SK-N-SH treated with all-trans-retinoic acid at 6 μM for 48 hours (cell line): ENCODE results near the gene MCCC2.

ENCODE experiments used
- ATAC-seq: fragments of 200-7000 bp; cut with Tn5 transposase; 3 replicates; pipeline ENCODE4 v1.9.1; 2020; ENCODE audit warnings: mild to moderate bottlenecking, moderate library complexity
- ARNTL ChIP-seq: fragments of 450-650 bp; formaldehyde crosslinking; IDR thresholded peaks from 2 replicates; pipeline ENCODE4 v1.5.0; 2020; ENCODE audit warnings: low read depth, mild to moderate bottlenecking, moderate library complexity, borderline replicate concordance
- BACH2 ChIP-seq: fragments of 250-450 bp; sonication (Bioruptor Pico); IDR thresholded peaks from 2 replicates; pipeline ENCODE4 v1.9.0; 2021; ENCODE audit warnings: mild to moderate bottlenecking, borderline replicate concordance
- CSDC2 ChIP-seq: fragments of 250-450 bp; sonication (Bioruptor Pico); IDR thresholded peaks from 2 replicates; pipeline ENCODE4 v1.5.0; 2020; ENCODE audit warnings: mild to moderate bottlenecking, moderate library complexity
- CSRNP3 ChIP-seq: fragments of 250-450 bp; sonication (Bioruptor Pico); IDR thresholded peaks from 2 replicates; pipeline ENCODE4 v1.5.1; 2021; ENCODE audit warnings: mild to moderate bottlenecking, moderate library complexity
- ESRRG ChIP-seq: fragments of 250-450 bp; sonication (Bioruptor Pico); IDR thresholded peaks from 2 replicates; pipeline ENCODE4 v1.6.1; 2021; ENCODE audit warnings: mild to moderate bottlenecking
- GLIS3 ChIP-seq: fragments of 250-450 bp; sonication (Bioruptor Pico); IDR thresholded peaks from 2 replicates; pipeline ENCODE4 v1.5.0; 2020; ENCODE audit warnings: mild to moderate bottlenecking, moderate library complexity
- ISL1 ChIP-seq: fragments of 250-450 bp; sonication (Bioruptor Pico); IDR thresholded peaks from 2 replicates; pipeline ENCODE4 v2.1.2; 2022; ENCODE audit warnings: mild to moderate bottlenecking, moderate library complexity
- OSR1 ChIP-seq: fragments of 250-450 bp; sonication (Bioruptor Pico); IDR thresholded peaks from 2 replicates; pipeline ENCODE4 v1.8.0; 2022; ENCODE audit warnings: moderate library complexity, mild to moderate bottlenecking, inconsistent platforms
- POU6F1 ChIP-seq: fragments of 250-450 bp; sonication (Bioruptor Pico); IDR thresholded peaks from 2 replicates; pipeline ENCODE4 v1.8.0; 2021; ENCODE audit warnings: low read depth, mild to moderate bottlenecking, moderate library complexity, borderline replicate concordance
- PPARA ChIP-seq: fragments of 250-450 bp; sonication (Bioruptor Pico); IDR thresholded peaks from 2 replicates; pipeline ENCODE4 v1.5.0; 2020; ENCODE audit warnings: mild to moderate bottlenecking, borderline replicate concordance
- RARB ChIP-seq: fragments of 250-450 bp; sonication (Bioruptor Pico); IDR thresholded peaks from 2 replicates; pipeline ENCODE4 v1.8.0; 2021; ENCODE audit warnings: mild to moderate bottlenecking, moderate library complexity
- SNAI2 ChIP-seq: fragments of 250-450 bp; sonication (Bioruptor Pico); IDR thresholded peaks from 2 replicates; pipeline ENCODE4 v1.5.0; 2020; ENCODE audit warnings: mild to moderate bottlenecking, moderate library complexity
- TCF4 ChIP-seq: fragments of 250-450 bp; sonication (Bioruptor Pico); IDR thresholded peaks from 2 replicates; pipeline ENCODE4 v1.8.0; 2021; ENCODE audit warnings: mild to moderate bottlenecking, moderate library complexity, borderline replicate concordance
- TOX ChIP-seq: fragments of 250-450 bp; sonication (Bioruptor Pico); IDR thresholded peaks from 2 replicates; pipeline ENCODE4 v1.8.0; 2021; ENCODE audit warnings: mild to moderate bottlenecking, moderate library complexity, borderline replicate concordance
- ZC3H10 ChIP-seq: fragments of 250-450 bp; sonication (Bioruptor Pico); IDR thresholded peaks from 2 replicates; pipeline ENCODE4 v1.5.1; 2021; ENCODE audit warnings: mild to moderate bottlenecking, moderate library complexity
- ZFP3 ChIP-seq: fragments of 250-450 bp; sonication (Bioruptor Pico); IDR thresholded peaks from 2 replicates; pipeline ENCODE4 v1.5.0; 2020; ENCODE audit warnings: mild to moderate bottlenecking, moderate library complexity
- ZFP30 ChIP-seq: fragments of 450-650 bp; formaldehyde crosslinking; IDR thresholded peaks from 2 replicates; pipeline ENCODE4 v1.5.0; 2022; ENCODE audit warnings: mild to moderate bottlenecking, moderate library complexity
- ZNF565 ChIP-seq: fragments of 450-650 bp; formaldehyde crosslinking; conservative IDR thresholded peaks from 2 replicates; pipeline ENCODE4 v1.5.0; 2020; ENCODE audit warnings: low read depth, mild to moderate bottlenecking, moderate library complexity
- ZNF70 ChIP-seq: fragments of 450-650 bp; formaldehyde crosslinking; IDR thresholded peaks from 2 replicates; pipeline ENCODE4 v1.5.0; 2020; ENCODE audit warnings: mild to moderate bottlenecking, moderate library complexity
- ZNF8 ChIP-seq: fragments of 450-650 bp; formaldehyde crosslinking; IDR thresholded peaks from 2 replicates; pipeline ENCODE4 v1.5.0; 2020; ENCODE audit warnings: mild to moderate bottlenecking, moderate library complexity
- TF ChIP-seq, protein P1 (sequence below): fragments of 250-450 bp; sonication (Bioruptor Pico); IDR thresholded peaks from 2 replicates; pipeline ENCODE4 v1.8.0; 2020; ENCODE audit warnings: mild to moderate bottlenecking, moderate library complexity, borderline replicate concordance

MCCC2 gene

GRCh38 chr5:71586052-71586940, 844 bp upstream of the MCCC2 start:
- TF ChIP-seq ZFP30 (CRISPR knock-in tag) (no peak), ZFP3 (CRISPR knock-in tag) (no peak), BACH2 (CRISPR knock-in tag) (no peak), RARB (CRISPR knock-in tag) (no peak), ESRRG (CRISPR knock-in tag) (no peak), ZC3H10 (CRISPR knock-in tag) (no peak), TOX (CRISPR knock-in tag) (no peak), POU6F1 (no peak), GLIS3 (CRISPR knock-in tag) (no peak), CSDC2 (CRISPR knock-in tag) (no peak), PPARA (CRISPR knock-in tag) (no peak), SNAI2 (no peak), ZNF565 (no peak), CSRNP3 (CRISPR knock-in tag) (no peak), ZNF70 (no peak), ISL1 (CRISPR knock-in tag) (no peak), ZNF8 (no peak), ARNTL (CRISPR knock-in tag) (no peak)
- TF ChIP-seq, protein P1, sequence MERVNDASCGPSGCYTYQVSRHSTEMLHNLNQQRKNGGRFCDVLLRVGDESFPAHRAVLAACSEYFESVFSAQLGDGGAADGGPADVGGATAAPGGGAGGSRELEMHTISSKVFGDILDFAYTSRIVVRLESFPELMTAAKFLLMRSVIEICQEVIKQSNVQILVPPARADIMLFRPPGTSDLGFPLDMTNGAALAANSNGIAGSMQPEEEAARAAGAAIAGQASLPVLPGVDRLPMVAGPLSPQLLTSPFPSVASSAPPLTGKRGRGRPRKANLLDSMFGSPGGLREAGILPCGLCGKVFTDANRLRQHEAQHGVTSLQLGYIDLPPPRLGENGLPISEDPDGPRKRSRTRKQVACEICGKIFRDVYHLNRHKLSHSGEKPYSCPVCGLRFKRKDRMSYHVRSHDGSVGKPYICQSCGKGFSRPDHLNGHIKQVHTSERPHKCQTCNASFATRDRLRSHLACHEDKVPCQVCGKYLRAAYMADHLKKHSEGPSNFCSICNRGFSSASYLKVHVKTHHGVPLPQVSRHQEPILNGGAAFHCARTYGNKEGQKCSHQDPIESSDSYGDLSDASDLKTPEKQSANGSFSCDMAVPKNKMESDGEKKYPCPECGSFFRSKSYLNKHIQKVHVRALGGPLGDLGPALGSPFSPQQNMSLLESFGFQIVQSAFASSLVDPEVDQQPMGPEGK (CRISPR knock-in tag): no peak

DNA sequence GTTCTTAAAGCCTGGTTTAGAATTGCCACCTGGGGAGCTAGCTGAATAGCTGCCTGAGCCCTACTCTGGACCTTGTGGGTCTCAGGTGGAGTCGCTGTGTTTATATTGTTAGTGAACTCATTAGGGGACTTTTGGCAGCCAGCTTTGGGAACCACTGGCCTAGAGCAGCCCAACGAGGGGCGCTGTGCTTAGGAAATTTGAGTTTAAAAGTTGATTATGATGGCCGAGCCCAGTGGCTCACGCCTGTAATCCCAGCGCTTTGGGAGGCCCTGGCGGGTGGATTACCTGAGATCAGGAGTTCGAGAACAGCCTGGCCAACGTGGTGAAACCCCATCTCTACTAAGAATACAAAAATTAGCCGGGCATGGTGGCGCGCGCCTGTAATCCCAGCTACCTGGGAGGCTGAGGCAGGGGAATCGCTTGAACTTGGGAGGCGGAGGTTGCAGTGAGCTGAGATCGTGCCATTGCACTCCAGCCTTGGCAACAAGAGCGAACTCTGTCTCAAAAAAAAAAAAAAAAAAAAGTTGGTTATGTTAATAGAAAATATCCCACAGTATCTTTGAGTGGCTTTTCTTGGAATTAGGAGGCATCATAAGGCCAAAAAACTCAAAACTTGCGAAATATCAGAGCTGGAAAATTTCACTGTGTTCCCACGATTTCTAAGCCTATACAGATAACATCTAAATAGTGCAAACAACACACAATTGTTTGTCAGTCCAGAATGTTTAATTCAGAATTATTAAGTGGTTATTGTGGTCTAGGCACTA, 809 bp downstream of the MCCC2 start:
- no peak for ATAC-seq
- TF ChIP-seq ZNF565 (no peak), ZFP3 (CRISPR knock-in tag) (no peak), BACH2 (CRISPR knock-in tag) (no peak), RARB (CRISPR knock-in tag) (no peak)

More at GRCh38 chr5:71586052-71586940, 844 bp upstream of the MCCC2 start:
- peak; percentile 84 for ATAC-seq

DNA sequence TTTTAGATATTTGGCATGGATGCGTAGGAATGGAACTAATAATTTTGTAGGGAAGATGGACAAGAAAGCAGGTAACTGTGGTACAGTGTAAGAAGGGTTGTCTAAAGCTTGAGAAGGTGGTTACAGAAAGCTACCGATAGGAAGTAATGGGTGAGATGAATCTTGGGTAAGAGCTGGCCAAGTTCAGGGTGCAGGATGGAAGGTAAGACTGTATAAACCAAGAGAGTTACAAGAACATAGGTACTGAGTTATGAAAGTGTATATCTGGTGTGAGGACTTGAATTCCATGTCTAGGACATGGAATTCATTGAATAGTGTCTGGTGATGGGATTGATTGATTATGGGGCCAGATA, 1.4 kb downstream of the MCCC2 start:
- no peak for ATAC-seq
- no peak for TF ChIP-seq CSDC2 (CRISPR knock-in tag)
- TF ChIP-seq SNAI2: no peak
- no peak for TF ChIP-seq OSR1 (CRISPR knock-in tag)
- no peak for TF ChIP-seq ARNTL (CRISPR knock-in tag)
- no peak for TF ChIP-seq ZNF8
- TF ChIP-seq RARB (CRISPR knock-in tag): no peak
- no peak for TF ChIP-seq POU6F1

DNA sequence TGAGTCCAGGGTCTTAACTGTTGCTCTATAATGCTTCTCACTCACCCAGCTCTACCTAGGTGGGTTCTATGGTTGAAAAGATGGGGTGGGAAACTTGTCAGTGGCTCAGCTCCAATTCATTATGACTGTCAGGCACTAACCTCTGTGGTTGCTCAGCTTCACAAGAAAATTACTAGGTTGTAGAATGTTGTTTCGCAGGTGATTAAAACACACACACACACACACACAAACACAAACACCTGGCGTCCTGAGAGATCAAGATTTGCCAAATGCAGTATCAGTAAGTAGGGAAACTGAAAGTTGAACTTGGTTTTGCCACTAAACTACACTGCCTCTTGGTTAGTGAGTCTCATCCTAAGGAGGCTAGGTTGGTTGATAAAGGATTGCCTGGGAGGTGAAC, 2.8 kb downstream of the MCCC2 start:
- no peak for ATAC-seq
- TF ChIP-seq TCF4 (CRISPR knock-in tag) (no peak), ZNF8 (no peak), ZFP30 (CRISPR knock-in tag) (no peak), ZC3H10 (CRISPR knock-in tag) (no peak)
